Testis (tissue), 3 donors: Measurements from ENCODE around the gene GPR176. TPM values are rescaled to one million over a fixed set of nuclear protein-coding genes. Genes with fewer than 3 reads are reported as not detected.

Experiments
- DNase-seq: peaks from one replicate; pipeline ENCODE4 v3.0.0-alpha.2; 2019
- H3K27ac ChIP-seq, 2 donors: fragments of 200-600 bp; sonication (generic); one replicate each; pipeline ENCODE4 v1.5.1; 2019
- H3K27me3 ChIP-seq: fragments of 200-600 bp; sonication (generic); one replicate; pipeline ENCODE4 v1.5.1; 2019
- H3K36me3 ChIP-seq: fragments of 200-600 bp; sonication (generic); one replicate; pipeline ENCODE4 v1.5.1; 2017; ENCODE audit warnings: low read depth; ENCODE audit errors: missing control alignments
- H3K4me1 ChIP-seq: fragments of 200-600 bp; sonication (generic); one replicate; pipeline ENCODE4 v1.5.1; 2019
- H3K4me3 ChIP-seq, 2 donors: fragments of 200-600 bp; sonication (generic); one replicate each; pipeline ENCODE4 v1.5.1; 2017 to 2019
- H3K9me3 ChIP-seq: fragments of 200-600 bp; sonication (generic); one replicate; pipeline ENCODE4 v1.5.1; 2017
- CTCF ChIP-seq, 3 experiments: fragments of 450-650 bp in 2 of 3; fragments of 200-600 bp in 1 of 3; sonication (generic) in 1 of 3; IDR thresholded peaks; one replicate each; pipeline ENCODE4 v1.5.1; 2016 to 2019; ENCODE audit warnings: antibody characterized with exemption in 3 of 3, mild to moderate bottlenecking in 2 of 3, moderate library complexity in 1 of 3
- POLR2A ChIP-seq: fragments of 450-650 bp; IDR thresholded peaks from one replicate; pipeline ENCODE4 v1.6.1; 2017; ENCODE audit warnings: antibody characterized with exemption, mild to moderate bottlenecking, moderate library complexity
- WGBS, 2 donors: methylation state at CpG; one replicate each; pipeline ENCODE4 v1.1.5; 2018; 5-methylcytosine and 5-hydroxymethylcytosine counted together
- intact Hi-C: fragments of 100-400 bp; cut with DNase I; formaldehyde crosslinking; loops from one replicate; pipeline ENCODE4 v1.15.1; 2023; ENCODE audit warnings: low total_unique reads
- polyA plus RNA-seq: library from polyadenylated mRNA; stranded (reverse); fragments of 350-450 nt; fragmentation: Illumina TruSeq; extraction: RNeasy Lipid Tissue Mini Kit (QIAGEN cat#74804); gene quantifications from one replicate; pipeline ENCODE4 v1.2.3, GENCODE V29; 2014; ENCODE audit warnings: low read depth, low replicate concordance; ENCODE audit not compliant: insufficient read depth
- total RNA-seq, 2 donors: library from RNA; depleted of rRNA; stranded (reverse); fragments of >200 nt; gene quantifications; one replicate each; pipeline ENCODE4 v1.2.3, GENCODE V29; 2016

Gene GPR176
- total and polyA plus RNA-seq, 3 donors from 2014 or later, result 22.0 to 34.1 (median 23.1) TPM

DNA sequence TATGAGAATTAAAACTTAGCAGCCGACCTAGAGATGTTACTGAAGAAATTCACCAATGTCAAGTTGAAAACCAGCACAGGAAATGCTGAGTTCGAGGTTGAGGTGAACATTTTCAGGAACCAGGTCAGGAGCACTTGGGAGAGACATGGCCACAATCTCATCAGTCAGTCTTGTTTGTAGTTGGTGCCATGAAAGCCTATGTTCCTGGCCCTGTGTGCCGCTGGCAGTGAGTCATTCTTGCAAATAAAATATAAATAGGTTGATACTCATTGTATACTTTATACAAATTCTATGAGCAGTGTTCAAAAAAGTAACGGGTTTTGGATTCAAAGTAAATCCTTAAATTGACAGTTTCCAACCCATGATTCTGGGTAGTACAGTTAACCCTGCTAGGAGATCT is 135.9 kb downstream of the GPR176 start:
- 40 to 51% methylated on average over 4 of the region's 4 CpGs for WGBS, 2 donors
- Histone ChIP-seq H3K27ac (peak overlapping the region in 1 of 2 donors; percentile 22), H3K27me3 (no peaks in the 10 kb centered on the region), H3K36me3 (no peaks in the 10 kb centered on the region), H3K9me3 (no peaks in the 10 kb centered on the region), H3K4me1 (no peaks in the 10 kb centered on the region), H3K4me3 (no peak overlapping the region)
- DNase-seq, result no peak
- intact Hi-C loops, result no loop called here
- TF ChIP-seq POLR2A, result no peak
- TF ChIP-seq CTCF (IDR thresholded peaks at IDR 0.05), result no peak

DNA sequence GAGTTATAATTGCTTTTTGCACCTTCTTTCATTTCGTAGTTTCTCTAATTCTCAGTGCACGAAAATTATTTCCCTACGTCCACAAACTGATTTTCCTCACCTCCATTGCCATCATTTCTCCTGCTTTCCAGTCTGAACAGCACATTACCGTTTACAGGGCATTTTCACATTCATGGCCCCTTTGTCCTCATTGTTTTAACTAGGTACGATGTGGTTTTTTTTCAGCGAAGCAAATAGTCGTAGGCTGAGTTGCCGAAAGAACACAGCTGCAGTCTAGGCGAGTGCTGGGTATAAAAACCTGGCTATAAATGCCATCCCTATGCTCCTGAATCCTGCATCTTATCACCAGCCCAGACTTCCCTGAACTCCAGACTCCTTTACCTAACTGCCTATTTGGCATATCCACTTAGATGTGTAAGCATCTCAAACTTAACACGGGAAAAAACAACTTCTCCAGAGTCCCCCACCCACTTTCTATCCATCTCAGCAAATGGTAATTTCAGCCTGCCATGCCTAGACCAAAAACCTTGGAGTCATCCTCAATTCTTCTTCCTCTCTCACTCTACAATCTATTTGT is 136.7 kb downstream of the GPR176 start:
- WGBS, 2 donors, result 0% methylated on average over 10 of the region's 10 CpGs
- H3K9me3 ChIP-seq, result no peaks in the 10 kb centered on the region

DNA sequence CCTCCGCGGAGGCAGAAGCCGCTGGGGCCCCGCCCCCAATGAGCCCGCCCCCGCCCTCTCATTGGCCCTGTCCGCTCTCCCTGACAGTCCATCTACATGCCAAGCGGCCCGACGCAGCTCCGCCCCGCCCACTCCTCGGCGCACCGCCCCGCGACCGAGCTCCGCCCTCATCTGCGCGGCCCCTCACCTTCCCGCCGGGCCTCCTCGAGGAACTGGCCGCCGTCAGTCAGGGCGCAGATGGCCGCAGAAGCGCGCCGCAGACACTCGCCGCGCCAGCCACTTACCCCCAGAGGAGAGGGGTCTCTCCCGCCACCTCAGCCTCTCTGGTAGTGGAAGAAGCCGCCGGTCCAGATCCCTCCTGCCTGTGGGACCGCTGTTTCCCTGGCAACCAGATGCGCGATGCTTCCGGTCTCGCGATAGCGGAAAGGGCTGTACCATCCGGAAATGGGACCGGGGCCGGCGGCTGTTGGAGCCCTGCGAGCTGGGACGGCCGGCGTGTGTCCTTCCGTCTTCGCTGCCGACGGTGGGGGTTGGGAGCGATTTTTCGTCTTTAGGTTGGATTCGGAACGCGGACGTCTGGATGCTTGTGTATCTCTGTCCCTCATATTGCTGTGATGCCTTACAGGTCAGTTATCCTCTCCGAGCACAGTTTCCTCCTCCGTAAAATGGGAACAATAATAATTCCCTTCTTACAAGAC is 137.5 kb downstream of the GPR176 start, which contains the start of gene FSIP1:
Gene FSIP1 (minus strand): TSS at position 401 of the 698 bp plus-strand sequence. CDS start 6,317 bp downstream, outside the sequence.
- H3K36me3 ChIP-seq, result no peaks in the 10 kb centered on the region
- intact Hi-C loops, result no loop called here
- H3K27me3 ChIP-seq, result no peaks in the 10 kb centered on the region
- H3K27ac ChIP-seq, result peak within 1 kb of the TSS; percentile 73 to 86
- no peaks in the 10 kb centered on the region for H3K4me1 ChIP-seq
- DNase-seq, result peak; percentile 98
- TF ChIP-seq POLR2A, result no peak
- peak within 1 kb of the TSS; percentile 86 to 87 for H3K4me3 ChIP-seq
- WGBS, 2 donors, result 0% methylated on average over 13 to 34 of the region's 64 CpGs
- H3K9me3 ChIP-seq, result no peaks in the 10 kb centered on the region

More for the DNA sequence above, 136.7 kb downstream of the GPR176 start:
- TF ChIP-seq CTCF (IDR thresholded peaks at IDR 0.05), result no peak
- no peak for TF ChIP-seq POLR2A
- H3K27ac ChIP-seq, result peak overlapping the region; percentile 73 to 86
- no peaks in the 10 kb centered on the region for H3K36me3 ChIP-seq
- intact Hi-C loops, result no loop called here
- no peak for DNase-seq
- no peaks in the 10 kb centered on the region for H3K4me1 ChIP-seq
- peak overlapping the region; percentile 86 to 87 for H3K4me3 ChIP-seq
- H3K27me3 ChIP-seq, result no peaks in the 10 kb centered on the region

- no peaks in the 10 kb centered on the region for H3K36me3 ChIP-seq
- H3K27ac ChIP-seq, result peak overlapping the region in 1 of 2 donors; percentile 86
- no peak for DNase-seq
- no peaks in the 10 kb centered on the region for H3K9me3 ChIP-seq
- intact Hi-C loops, result no loop called here
- no peaks in the 10 kb centered on the region for H3K4me1 ChIP-seq
- TF ChIP-seq POLR2A (no peak), CTCF (IDR thresholded peaks at IDR 0.05) (no peak)
- H3K27me3 ChIP-seq, result no peaks in the 10 kb centered on the region
- WGBS, 2 donors, result 34 to 49% methylated on average over 2 of the region's 2 CpGs
- peak overlapping the region; percentile 86 to 87 for H3K4me3 ChIP-seq
Observed at GRCh38 chr15:39781967-39782302, 138.1 kb downstream of the GPR176 start.

DNA sequence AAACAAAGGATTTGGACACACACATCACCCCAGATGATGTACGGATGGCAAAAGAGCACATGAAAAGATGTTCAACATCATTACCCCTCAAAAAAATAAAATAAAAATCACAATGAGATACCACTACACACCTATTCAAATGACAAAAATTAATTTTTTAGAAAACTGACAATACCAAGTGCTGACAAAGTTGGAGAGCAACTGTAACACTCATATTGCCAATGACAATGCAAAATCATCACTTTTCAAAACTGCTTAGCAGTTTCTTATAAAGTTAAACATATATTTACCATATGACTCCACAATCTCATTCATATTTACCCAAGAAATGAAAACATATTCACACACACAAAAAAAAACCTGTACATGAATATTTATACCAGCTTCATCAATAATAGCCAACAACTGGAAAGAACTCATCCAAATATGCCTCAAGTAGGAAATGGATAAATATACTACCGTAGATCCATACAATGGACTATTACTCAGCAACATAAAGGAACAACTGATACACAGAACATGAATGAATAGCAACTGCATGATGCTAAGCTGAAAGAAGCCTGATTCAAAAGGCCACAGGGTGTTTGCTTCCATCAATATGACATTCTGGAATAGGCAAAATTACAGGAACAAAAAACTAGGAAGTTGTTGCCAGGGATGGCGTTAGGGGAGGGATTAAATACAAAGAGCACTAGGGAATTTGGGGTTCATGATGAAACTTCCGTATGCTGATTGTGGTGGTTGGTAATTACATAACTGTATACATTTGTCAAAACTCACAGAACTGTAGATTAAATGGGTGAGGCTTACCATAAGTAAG is 138.7 kb downstream of the GPR176 start:
- Histone ChIP-seq H3K27ac (no peak overlapping the region), H3K4me3 (peak overlapping the region; percentile 86 to 87), H3K36me3 (no peaks in the 10 kb centered on the region), H3K9me3 (no peaks in the 10 kb centered on the region), H3K27me3 (no peaks in the 10 kb centered on the region), H3K4me1 (no peaks in the 10 kb centered on the region)
- TF ChIP-seq CTCF (IDR thresholded peaks at IDR 0.05), result no peak
- TF ChIP-seq POLR2A, result no peak
- no peak for DNase-seq
- 65 to 77% methylated on average over 4 of the region's 4 CpGs for WGBS, 2 donors
- intact Hi-C loops, result no loop called here
